NK-92 (cell line): Measurements from ENCODE around the gene GLI2.

ENCODE experiments used
- DNase-seq: peaks from one replicate; lab custom pipeline; 2025; ENCODE audit not compliant: unreplicated experiment; lab: John Stamatoyannopoulos, UW

The GLI2 gene

GRCh38 chr2:120754067-120754960 is 18.6 kb downstream of the GLI2 start:
- no peak for DNase-seq

- no peak for DNase-seq
These were observed 22.8 kb downstream of the GLI2 start for GRCh38 chr2:120758181-120759144.

- no peak for DNase-seq
These were observed 24.1 kb downstream of the GLI2 start for GRCh38 chr2:120759543-120760331.

GRCh38 chr2:120760446-120761135 is 24.9 kb downstream of the GLI2 start:
- DNase-seq: no peak

GRCh38 chr2:120761164-120761861 is 25.6 kb downstream of the GLI2 start:
- no peak for DNase-seq

- no peak for DNase-seq
These were observed 26.2 kb downstream of the GLI2 start for GRCh38 chr2:120761911-120762310.

GRCh38 chr2:120762341-120763061 is 26.8 kb downstream of the GLI2 start:
- no peak for DNase-seq

GRCh38 chr2:120763508-120763907 is 27.8 kb downstream of the GLI2 start:
- DNase-seq: no peak

- no peak for DNase-seq
These were observed 28.3 kb downstream of the GLI2 start for GRCh38 chr2:120763931-120764330.

- DNase-seq: no peak
These were observed 28.8 kb downstream of the GLI2 start for GRCh38 chr2:120764492-120764891.

- DNase-seq: no peak
These were observed 29.5 kb downstream of the GLI2 start for GRCh38 chr2:120764991-120765677.

GRCh38 chr2:120765678-120766469 is 30.2 kb downstream of the GLI2 start:
- no peak for DNase-seq

GRCh38 chr2:120766470-120767351 is 31.0 kb downstream of the GLI2 start:
- DNase-seq: no peak

GRCh38 chr2:120767486-120768005 is 31.9 kb downstream of the GLI2 start:
- no peak for DNase-seq

- DNase-seq: no peak
These were observed 32.7 kb downstream of the GLI2 start for GRCh38 chr2:120768112-120769048.
